ENCODE data around the gene LY6G5B. TPM values are rescaled to one million over a fixed set of nuclear protein-coding genes. Genes with fewer than 3 reads are reported as not detected.
A peak's percentile ranks its signal among the peaks of the same experiment; 100 is the strongest.

Gene LY6G5B
- total and polyA plus RNA-seq, 12 donors = 0.48 to 13.4 (median 4.7) TPM

DNA sequence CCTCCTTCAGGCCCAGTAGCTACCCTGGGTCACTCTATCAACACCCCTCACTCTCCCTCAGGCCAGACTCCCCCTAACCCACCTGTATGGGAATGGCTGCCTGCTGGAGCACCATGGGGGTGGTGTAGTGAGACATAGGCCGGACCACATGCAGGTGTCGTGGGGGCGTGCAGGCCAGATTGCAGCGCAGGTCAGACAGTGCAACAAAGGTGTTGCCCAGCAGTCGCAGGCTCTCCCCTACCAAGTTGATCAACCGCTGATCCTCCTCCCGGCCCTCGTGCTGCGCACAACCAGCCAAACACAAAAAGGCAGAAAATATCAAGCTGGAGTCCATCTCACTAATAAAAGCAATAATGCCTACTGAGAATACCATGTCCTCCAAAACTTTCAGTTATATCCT lies 24.5 kb upstream of the LY6G5B start:
- H3K4me3 ChIP-seq = no peak overlapping the region
- no peak for DNase-seq
- H3K27me3 ChIP-seq = no peaks in the 10 kb centered on the region
- peaks cover 0 to 100% of the 10 kb centered on the region in 2 donors for H3K36me3 ChIP-seq (replicated peaks in 1 of 2)
- WGBS, 4 donors = 93 to 95% (median 95%) methylated on average over 9 of the region's 9 CpGs
- H3K9me3 ChIP-seq (replicated peaks in 1 of 3) = no peaks in the 10 kb centered on the region
- H3K4me1 ChIP-seq (replicated peaks in 1 of 2) = peaks cover 0 to 10% of the 10 kb centered on the region in 2 donors
- no peak for TF ChIP-seq POLR2A (IDR thresholded peaks at IDR 0.05)
- TF ChIP-seq, protein P1, sequence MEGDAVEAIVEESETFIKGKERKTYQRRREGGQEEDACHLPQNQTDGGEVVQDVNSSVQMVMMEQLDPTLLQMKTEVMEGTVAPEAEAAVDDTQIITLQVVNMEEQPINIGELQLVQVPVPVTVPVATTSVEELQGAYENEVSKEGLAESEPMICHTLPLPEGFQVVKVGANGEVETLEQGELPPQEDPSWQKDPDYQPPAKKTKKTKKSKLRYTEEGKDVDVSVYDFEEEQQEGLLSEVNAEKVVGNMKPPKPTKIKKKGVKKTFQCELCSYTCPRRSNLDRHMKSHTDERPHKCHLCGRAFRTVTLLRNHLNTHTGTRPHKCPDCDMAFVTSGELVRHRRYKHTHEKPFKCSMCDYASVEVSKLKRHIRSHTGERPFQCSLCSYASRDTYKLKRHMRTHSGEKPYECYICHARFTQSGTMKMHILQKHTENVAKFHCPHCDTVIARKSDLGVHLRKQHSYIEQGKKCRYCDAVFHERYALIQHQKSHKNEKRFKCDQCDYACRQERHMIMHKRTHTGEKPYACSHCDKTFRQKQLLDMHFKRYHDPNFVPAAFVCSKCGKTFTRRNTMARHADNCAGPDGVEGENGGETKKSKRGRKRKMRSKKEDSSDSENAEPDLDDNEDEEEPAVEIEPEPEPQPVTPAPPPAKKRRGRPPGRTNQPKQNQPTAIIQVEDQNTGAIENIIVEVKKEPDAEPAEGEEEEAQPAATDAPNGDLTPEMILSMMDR (IDR thresholded peaks at IDR 0.05) = no peak
- H3K27ac ChIP-seq = no peak overlapping the region
- intact Hi-C loops (cut with DNase I) = no loop called here

DNA sequence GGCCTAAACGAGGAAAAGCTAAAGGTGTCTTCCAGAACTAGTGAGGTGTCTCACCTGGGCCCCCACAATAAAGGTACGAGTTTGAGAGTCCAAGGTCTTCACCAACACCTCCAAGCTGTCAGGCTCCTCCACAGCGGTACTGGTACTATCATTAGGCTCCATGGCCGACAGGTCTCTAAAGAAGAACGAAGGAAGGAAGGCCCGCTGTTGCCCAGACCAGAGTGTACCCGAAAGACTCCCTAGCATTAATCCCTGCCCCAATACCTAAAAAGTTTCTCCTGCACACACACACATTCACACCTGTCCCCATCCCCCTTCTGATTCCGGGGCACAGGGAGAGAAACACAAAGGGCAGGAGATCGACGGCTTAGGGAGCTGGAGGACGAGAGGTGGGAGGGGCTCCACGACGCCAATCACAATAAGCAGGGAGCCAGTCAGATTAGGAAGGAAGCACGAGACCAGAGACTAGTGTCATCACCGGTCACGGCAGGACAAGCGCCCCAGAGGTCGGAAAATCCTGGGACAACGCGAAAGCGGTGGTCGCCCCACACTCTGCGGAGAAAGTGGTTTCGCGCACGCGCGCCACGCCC lies 18.1 kb upstream of the LY6G5B start:
- peak in 6 of 7 donors; percentile 80 to 91 (median 88) for DNase-seq
- Histone ChIP-seq H3K27ac (peak overlapping the region; percentile 97 to 100 (median 98)), H3K27me3 (no peaks in the 10 kb centered on the region), H3K4me1 (replicated peaks in 1 of 2) (peaks cover 12 to 31% of the 10 kb centered on the region in 2 donors), H3K9me3 (replicated peaks in 1 of 3) (no peaks in the 10 kb centered on the region), H3K36me3 (replicated peaks in 1 of 2) (peaks cover 0 to 51% of the 10 kb centered on the region in 2 donors), H3K4me3 (peak overlapping the region; percentile 13 to 92 (median 64))
- 3 to 4% (median 3%) methylated on average over 17 to 29 of the region's 29 CpGs for WGBS, 4 donors
- intact Hi-C loops (cut with DNase I) = no loop called here
- peak in 1 of 2 donors; percentile 9 for TF ChIP-seq POLR2A (IDR thresholded peaks at IDR 0.05)
- TF ChIP-seq, protein P1 (IDR thresholded peaks at IDR 0.05) = peak in 1 of 6 experiments; percentile 4

DNA sequence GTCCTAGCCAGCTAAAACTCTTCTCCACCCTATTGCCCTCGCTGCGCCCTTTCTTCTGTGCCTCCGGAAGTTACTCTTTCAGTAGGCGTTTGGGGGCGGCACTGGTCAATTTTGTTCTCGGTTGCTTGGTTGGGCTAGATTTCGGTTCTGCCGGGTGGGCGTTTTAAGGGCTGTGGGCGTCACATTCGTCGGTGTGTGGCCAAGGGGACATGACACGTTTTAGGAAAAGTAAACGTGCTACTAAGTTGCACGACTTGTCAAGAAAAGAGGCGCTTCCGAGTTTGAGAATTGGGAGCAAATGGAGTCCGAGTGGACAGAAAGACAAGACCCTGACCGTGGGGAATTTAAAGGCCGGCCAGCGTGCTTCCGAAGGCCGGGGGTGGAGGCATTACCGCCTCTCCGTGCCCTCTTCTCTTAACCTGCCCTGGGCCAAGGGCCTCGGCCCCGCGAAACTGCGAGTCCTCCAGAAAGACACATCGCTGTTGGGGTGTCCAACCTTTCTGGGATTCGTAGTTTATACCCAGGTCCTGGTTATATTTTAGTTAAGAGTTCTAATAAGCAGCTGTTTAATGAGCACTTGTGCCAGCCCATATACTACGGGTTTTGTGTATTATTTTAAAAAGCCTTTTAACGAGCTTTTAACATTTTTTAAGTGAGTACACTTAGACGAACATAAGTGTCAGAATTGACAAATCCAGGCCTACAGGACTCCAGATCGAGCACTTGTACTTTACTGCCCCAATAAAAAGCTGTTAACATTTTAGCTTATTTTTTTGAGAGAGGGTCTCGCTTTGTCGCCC lies 16.7 kb upstream of the LY6G5B start:
- TF ChIP-seq POLR2A (IDR thresholded peaks at IDR 0.05) = peak; percentile 44 to 90
- TF ChIP-seq, protein P1 (IDR thresholded peaks at IDR 0.05) = no peak
- intact Hi-C loops (cut with DNase I) = no loop called here
- Histone ChIP-seq H3K27me3 (no peaks in the 10 kb centered on the region), H3K4me1 (replicated peaks in 1 of 2) (peaks cover 12 to 34% of the 10 kb centered on the region in 2 donors), H3K4me3 (peak overlapping the region in 3 of 4 donors; percentile 59 to 92 (median 79)), H3K27ac (peak overlapping the region; percentile 97 to 100 (median 98)), H3K36me3 (replicated peaks in 1 of 2) (peaks cover 0 to 47% of the 10 kb centered on the region in 2 donors), H3K9me3 (replicated peaks in 1 of 3) (no peaks in the 10 kb centered on the region)
- WGBS, 4 donors = 8 to 11% (median 9%) methylated on average over 27 to 37 of the region's 37 CpGs
- peak in 6 of 7 donors; percentile 88 to 96 (median 92) for DNase-seq

DNA sequence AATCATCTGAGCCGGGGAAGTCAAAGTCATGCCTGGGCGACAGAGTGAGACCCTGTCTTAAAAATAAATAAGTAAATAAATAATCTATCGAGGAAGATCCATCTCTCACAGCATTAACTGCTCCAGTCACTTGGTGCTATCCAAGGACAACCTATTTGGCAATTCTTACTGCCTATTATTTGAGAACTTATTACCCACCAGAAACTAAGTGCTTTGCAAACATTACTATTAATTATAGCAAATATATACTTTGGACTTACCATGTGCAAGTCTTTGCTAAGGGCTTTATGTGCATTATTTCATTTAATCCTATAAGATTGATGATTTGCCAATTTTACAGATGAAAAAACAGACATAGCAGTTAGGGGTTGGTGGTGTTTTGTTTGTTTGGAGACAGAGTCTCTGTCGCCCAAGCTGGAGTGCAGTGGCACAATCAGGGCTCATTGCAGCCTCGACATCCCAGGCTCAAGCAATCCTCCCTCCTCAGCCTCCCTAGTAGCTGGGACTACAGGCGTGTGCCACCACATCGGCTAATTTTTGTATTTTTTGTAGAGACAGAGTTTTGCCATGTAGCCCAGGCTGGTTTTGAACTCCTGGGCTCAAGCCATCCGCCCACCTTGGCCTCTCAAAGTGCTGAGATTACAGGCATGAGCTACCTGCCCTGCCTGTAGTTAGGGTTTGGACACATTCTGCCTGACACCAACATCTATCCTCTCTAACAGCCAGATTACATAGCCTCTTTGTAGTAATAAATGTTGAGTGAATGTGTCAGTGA lies 15.0 kb upstream of the LY6G5B start:
- Histone ChIP-seq H3K27me3 (no peaks in the 10 kb centered on the region), H3K27ac (no peak overlapping the region), H3K4me1 (replicated peaks in 1 of 2) (peaks cover 24 to 48% of the 10 kb centered on the region in 2 donors), H3K36me3 (replicated peaks in 1 of 2) (peaks cover 0 to 31% of the 10 kb centered on the region in 2 donors), H3K4me3 (no peak overlapping the region), H3K9me3 (replicated peaks in 1 of 3) (no peaks in the 10 kb centered on the region)
- TF ChIP-seq, protein P1 (IDR thresholded peaks at IDR 0.05) = no peak
- no peak for TF ChIP-seq POLR2A (IDR thresholded peaks at IDR 0.05)
- 86 to 93% (median 92%) methylated on average over 8 of the region's 8 CpGs for WGBS, 4 donors
- intact Hi-C loops (cut with DNase I) = no loop called here
- no peak for DNase-seq

Measured in adrenal gland (tissue), 12 donors.